Lower lobe of right lung (tissue), 2 donors: ENCODE results near the gene KRT79. TPM values are rescaled to one million over a fixed set of nuclear protein-coding genes. Genes with fewer than 3 reads are reported as not detected.
"Not testable (repeated sequence)": the region's sequence is repeated elsewhere in the genome, so short reads cannot be mapped to it uniquely, and the experiment has no call there.

ENCODE experiments used
- ATAC-seq, 2 donors: fragments of 200-7000 bp; cut with Tn5 transposase; one replicate each; pipeline ENCODE4 v1.9.1; 2020 to 2022; ENCODE audit warnings: mild to moderate bottlenecking in 2 of 2, moderate library complexity in 2 of 2
- DNase-seq: peaks from one replicate; pipeline ENCODE4 v3.0.0-alpha.2; 2020
- H3K27ac ChIP-seq: fragments of 200-600 bp; one replicate; pipeline ENCODE4 v1.8.0; 2022
- H3K27me3 ChIP-seq: fragments of 200-600 bp; one replicate; pipeline ENCODE4 v1.8.0; 2022; ENCODE audit warnings: low read depth
- H3K36me3 ChIP-seq: fragments of 200-600 bp; one replicate; pipeline ENCODE4 v1.8.0; 2022; ENCODE audit warnings: mild to moderate bottlenecking
- H3K4me1 ChIP-seq: fragments of 200-600 bp; one replicate; pipeline ENCODE4 v1.8.0; 2022
- H3K4me3 ChIP-seq: fragments of 200-600 bp; one replicate; pipeline ENCODE4 v1.8.0; 2022; ENCODE audit warnings: mild to moderate bottlenecking
- H3K9me3 ChIP-seq: fragments of 200-600 bp; one replicate; pipeline ENCODE4 v1.8.0; 2022
- intact Hi-C: fragments of 100-400 bp; cut with DNase I; formaldehyde crosslinking; loops from one replicate; pipeline ENCODE4 v1.11.0; 2022
- total RNA-seq: library from RNA; stranded (reverse); fragmentation: NEBNext Ultra II Directional; extraction: Animal tissue kit (Norgen Biotek cat#: 25700); gene quantifications from one replicate; pipeline ENCODE4 v1.2.1, GENCODE V29; 2021
- TF ChIP-seq, protein P1 (sequence below): fragments of 200-600 bp; IDR thresholded peaks from one replicate; pipeline ENCODE4 v1.8.0; 2022; ENCODE audit warnings: antibody characterized with exemption, mild to moderate bottlenecking
- donor health status: DM: no; HTN: yes; CAD: no; lungs with severe emphysema.

KRT79 gene
- total RNA-seq, 1 donor from 2014 or later = 3.9 TPM

DNA sequence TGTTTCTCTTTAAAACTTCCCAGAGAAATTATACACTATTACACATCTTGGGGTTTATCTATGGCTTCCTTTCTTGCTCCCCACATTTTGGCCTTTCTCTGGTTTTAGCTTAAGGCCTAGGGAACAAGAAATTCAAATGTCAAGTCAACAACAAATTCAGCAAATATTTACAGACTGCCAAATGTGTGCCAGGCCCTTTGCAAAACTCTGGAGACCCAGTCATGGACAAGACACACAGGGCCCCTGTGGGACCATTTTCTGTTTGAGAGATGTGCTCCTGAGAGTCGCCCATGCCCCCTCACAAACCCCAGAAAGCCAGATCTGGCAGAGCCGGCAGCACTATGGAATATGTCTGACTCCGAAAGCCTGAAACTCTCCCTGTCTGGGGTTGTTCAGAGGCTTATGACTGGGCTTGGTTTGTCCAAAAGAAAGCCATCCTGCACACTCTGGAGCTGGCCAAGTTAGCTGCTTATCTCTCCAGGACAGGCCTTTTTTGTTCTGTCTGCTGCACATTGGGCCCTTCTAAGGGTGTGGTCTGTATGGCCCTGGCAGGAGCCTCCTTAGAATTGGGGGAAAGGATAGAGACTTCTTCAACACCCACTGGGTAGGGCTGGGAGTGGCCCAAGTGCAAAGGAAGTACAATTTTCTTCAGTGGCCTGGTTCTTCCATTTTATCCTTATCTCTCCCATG is 37.1 kb downstream of the KRT79 start:
- intact Hi-C loops = no loop called here
- Histone ChIP-seq H3K9me3 (no peaks in the 10 kb centered on the region), H3K27ac (no peak overlapping the region), H3K4me3 (no peak overlapping the region), H3K36me3 (no peaks in the 10 kb centered on the region), H3K27me3 (peaks cover 28% of the 10 kb centered on the region), H3K4me1 (peaks cover 23% of the 10 kb centered on the region)
- TF ChIP-seq, protein P1, sequence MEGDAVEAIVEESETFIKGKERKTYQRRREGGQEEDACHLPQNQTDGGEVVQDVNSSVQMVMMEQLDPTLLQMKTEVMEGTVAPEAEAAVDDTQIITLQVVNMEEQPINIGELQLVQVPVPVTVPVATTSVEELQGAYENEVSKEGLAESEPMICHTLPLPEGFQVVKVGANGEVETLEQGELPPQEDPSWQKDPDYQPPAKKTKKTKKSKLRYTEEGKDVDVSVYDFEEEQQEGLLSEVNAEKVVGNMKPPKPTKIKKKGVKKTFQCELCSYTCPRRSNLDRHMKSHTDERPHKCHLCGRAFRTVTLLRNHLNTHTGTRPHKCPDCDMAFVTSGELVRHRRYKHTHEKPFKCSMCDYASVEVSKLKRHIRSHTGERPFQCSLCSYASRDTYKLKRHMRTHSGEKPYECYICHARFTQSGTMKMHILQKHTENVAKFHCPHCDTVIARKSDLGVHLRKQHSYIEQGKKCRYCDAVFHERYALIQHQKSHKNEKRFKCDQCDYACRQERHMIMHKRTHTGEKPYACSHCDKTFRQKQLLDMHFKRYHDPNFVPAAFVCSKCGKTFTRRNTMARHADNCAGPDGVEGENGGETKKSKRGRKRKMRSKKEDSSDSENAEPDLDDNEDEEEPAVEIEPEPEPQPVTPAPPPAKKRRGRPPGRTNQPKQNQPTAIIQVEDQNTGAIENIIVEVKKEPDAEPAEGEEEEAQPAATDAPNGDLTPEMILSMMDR = no peak
- no peak for DNase-seq
- ATAC-seq = no peak

DNA sequence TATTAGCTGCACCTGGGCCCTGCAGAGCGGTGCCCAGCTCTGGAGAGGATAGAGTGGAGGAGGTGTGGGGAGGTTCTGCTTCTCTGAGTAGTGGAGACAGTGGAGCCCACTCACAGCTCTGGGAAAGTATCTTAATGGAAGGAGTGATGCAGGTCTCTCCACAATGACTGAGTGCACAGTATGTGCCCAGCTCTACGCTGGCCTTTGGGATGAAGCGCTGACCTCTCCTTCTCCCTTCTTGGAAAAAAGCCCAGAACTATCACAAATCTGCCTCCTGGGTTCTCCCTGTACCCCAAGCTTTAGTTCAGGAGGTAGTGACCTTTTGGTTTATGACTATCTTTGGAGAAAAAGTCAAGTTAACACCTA is 37.7 kb downstream of the KRT79 start:
- Histone ChIP-seq H3K9me3 (no peaks in the 10 kb centered on the region), H3K36me3 (no peaks in the 10 kb centered on the region), H3K4me1 (peaks cover 21% of the 10 kb centered on the region), H3K4me3 (no peak overlapping the region), H3K27ac (no peak overlapping the region), H3K27me3 (peaks cover 32% of the 10 kb centered on the region)
- ATAC-seq (no peak), DNase-seq (no peak)
- TF ChIP-seq, protein P1 = no peak
- intact Hi-C loops = no loop called here

DNA sequence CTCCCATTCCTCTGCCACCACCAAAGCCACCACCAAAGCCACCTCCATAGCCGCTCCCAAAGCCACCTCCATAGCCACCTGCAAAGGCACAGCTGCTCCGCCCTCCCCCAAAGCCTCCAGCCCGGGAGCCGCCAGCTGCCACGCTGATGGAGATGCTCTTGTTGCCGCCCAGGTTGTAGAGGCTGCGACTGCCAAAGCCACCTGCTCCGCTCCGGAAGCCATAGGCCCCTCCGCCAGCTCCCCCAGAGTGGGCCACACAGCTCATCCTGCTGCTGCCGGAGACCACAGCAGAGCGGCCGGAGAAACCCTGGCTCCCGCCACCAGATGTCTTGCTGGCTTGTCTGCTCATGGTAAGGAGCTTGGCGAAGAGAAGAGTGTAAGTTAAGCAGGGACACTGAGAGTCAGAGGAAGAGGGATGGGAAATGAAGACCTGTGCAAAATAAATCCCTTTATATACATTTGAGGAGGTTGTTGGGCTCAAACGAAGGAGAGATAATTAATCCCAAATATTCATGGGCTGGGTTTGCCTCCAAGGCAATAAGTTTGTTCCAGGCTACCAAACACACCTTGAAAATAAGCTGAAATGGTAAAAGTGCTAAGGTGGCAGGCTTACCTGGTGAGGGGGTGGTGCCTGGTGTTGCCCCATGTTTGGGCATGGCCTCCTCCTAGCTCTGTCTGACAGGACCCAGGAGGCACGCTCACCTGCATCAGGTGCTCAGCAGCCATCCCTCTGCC is 38.2 kb downstream of the KRT79 start, which contains the start of gene KRT3:
Gene KRT3 (minus strand): TSS at position 424 of the 735 bp plus-strand sequence. CDS start 75 bp downstream, at position 349.
- H3K4me1 ChIP-seq = peaks cover 16% of the 10 kb centered on the region
- TF ChIP-seq, protein P1 = no peak
- DNase-seq (no peak), ATAC-seq (no peak)
- no peaks in the 10 kb centered on the region for H3K36me3 ChIP-seq
- H3K27me3 ChIP-seq = peaks cover 38% of the 10 kb centered on the region
- H3K9me3 ChIP-seq = no peaks in the 10 kb centered on the region
- intact Hi-C loops = no loop called here
- H3K27ac ChIP-seq = no peak within 1 kb of the TSS
- H3K4me3 ChIP-seq = no peak within 1 kb of the TSS

DNA sequence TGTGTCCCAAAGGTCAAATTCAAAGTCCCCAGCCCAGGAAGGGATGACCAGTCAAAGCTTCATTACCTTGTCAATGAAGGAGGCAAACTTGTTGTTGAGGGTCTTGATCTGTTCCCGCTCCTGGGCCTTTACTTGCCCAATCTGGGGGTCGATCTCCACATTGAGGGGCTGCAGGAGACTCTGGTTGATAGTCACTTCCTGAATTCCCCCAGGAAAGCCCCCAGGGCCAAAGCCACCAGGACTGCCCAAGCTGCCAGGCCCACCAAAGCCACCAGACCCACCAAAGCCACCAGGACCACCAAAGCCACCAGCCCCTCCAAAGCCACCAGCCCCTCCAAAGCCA is 38.8 kb downstream of the KRT79 start:
- H3K4me3 ChIP-seq, H3K27ac ChIP-seq, H3K36me3 ChIP-seq, DNase-seq, ATAC-seq, intact Hi-C loops, H3K9me3 ChIP-seq: not testable (repeated sequence)
- Histone ChIP-seq H3K27me3 (peaks cover 43% of the 10 kb centered on the region), H3K4me1 (peaks cover 10% of the 10 kb centered on the region)

DNA sequence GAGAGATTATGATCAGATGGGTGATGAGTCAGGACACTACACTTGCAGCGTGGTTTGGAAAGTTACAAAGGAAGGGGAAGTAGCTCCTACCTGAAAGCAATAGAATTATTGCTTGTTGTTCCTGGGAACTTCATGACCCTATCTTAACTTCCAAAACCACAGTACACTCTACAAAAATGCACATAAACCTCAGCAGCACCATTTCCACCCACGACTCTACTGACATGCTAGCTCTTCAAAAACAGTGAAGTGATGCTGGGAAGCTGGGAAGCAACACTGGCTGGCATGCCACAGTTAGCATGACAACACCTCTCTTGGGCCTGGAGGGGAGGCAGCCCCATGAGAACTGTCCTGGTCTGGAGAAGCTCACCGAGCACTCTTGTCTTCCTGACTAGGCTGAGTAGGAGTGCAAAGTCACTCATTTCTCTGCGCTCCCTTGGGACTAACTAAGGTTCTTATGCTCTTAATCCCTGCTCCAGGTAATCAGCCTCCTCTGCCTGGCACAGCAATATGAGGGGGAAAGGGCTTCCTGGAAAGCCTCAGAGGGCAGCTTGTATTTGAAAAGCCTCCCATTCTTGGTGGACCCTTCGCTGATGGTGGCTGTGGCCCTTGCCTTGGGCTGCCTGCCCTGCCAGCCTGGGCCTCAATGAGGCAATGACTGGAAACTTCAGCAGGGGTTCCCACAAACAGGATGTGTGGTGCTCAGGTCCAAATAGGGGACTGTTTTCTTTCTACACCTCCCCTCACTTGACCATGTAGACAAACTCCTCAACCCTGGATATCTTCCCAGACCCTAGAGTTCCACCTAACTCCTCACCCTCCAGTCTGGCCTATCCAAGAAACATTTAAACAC is 39.4 kb downstream of the KRT79 start:
- H3K4me3 ChIP-seq = no peak overlapping the region
- H3K27me3 ChIP-seq = peaks cover 49% of the 10 kb centered on the region
- TF ChIP-seq, protein P1 = no peak
- H3K9me3 ChIP-seq = no peaks in the 10 kb centered on the region
- peaks cover 4% of the 10 kb centered on the region for H3K4me1 ChIP-seq
- H3K27ac ChIP-seq = no peak overlapping the region
- ATAC-seq (no peak), DNase-seq (no peak)
- intact Hi-C loops = no loop called here
- no peaks in the 10 kb centered on the region for H3K36me3 ChIP-seq
